HPDE6-E6E7 (cell line): Measurements from ENCODE around the gene ITGB1BP1.

Source experiments
- DNase-seq: peaks from one replicate; pipeline ENCODE4 v3.0.0; 2011; ENCODE audit warnings: missing footprints; ENCODE audit errors: extremely low spot score

ITGB1BP1 gene

DNA sequence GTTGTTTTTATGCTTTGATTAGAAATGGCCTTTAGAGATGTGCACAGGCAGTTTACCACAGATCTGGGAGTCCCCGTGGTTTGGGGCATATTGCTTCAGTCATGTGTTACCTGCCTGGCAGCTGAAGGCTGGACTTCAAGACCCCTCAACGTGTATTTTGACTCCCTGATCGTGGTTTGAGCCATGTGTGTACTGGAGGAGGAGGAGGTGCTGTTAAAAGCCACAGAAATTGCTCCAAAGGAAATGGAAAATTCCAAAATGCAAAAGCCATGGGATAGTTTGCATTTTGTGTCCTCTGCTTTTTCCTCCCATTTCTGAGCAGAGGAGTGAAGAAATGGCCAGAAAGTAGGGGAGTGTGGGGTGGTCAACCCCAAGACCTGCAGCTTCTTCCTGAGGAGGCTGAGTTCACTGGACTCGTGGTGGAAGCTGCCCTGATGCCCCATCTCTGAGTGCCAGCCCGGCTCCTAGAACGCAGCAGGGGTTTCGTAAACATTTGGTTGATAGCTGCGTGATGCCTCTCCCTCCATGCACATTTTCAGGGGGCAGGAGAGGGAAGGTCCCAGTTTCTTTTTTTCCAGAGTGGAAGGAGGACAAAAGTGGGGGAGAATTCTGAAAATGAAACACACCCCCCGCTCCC lies 45.7 kb downstream of the ITGB1BP1 start:
- no peak for DNase-seq

DNA sequence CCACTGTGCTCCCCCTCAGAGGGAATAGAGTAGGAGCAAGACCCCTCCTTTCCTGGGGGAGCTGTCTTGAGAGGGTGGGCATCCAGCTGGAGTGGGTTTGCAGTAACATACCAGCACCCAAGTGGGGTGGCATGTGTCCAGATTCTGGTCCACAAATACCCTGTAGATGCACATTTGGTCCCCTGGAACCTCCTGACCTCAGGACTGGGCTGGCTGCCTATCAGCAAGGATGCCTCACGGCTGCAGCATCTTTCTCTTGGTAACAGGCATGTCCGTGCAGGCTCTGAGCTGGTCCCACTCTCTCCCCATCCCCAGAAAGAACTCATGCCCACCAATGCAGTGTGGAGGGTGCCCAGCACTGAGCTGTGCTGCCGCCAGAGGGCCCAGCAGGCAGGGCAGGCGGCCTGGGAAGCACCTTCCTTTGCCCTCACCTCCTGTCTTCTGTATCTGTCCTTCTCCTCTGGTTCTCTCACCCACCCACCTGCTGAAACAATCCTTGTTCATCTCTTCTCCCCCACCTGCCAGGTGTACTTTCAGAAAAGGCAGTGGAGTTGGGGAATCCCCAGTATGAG lies 47.4 kb downstream of the ITGB1BP1 start:
- no peak for DNase-seq

DNA sequence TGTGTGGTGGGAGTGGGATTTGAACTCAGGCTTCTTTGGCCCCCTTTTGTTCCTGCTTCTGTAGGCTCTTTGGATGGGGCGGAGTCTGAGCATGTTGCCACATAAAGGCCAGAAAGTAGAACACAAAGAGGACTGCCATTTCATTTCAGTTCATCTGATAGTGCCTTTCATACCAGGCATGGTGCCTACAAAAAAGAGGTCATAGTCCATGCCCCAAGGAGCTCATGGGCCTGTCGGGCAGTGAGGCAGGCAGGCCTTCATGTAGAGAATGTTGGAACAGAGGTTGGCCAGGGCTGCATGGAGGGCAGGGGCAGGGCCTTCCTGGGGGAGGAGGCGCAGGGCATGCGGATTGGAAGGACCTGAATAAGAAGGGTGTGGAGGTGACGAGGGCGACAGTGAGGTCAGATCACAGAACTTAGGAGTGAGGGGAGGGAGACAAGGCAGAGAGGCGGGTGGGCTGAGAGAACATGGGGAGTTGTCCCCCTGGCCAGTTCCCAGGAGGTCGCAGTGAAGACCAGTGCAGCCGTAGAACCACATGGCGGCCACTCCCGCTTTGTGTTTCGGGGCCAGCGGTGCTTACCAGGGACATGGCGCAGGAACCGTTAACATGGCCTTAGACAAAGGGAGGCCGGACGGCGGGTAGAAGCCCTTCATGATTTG lies 49.1 kb downstream of the ITGB1BP1 start:
- DNase-seq: no peak

DNA sequence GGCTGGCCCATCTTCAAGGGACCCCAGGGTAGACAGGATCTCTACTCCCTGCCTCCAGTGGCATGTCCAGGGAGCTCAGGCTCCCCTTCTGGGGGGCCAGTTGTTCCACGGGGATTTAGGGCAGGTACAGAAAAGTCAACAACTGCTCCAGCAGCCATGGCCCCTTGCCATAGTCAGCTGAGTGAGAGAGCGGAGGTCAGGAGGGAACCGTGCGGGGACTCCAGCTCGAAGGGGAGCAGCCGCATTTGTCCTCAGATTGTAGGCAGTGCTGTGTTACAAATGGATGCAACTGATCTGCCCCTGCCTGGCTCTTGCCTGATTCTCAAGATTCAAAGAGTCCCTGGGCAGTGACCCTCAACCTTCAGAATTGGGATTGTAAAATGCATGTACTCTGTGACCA lies 49.9 kb downstream of the ITGB1BP1 start:
- DNase-seq: no peak

- DNase-seq: no peak
Measured at GRCh38 chr2:9373047-9373446, 50.3 kb downstream of the ITGB1BP1 start.

DNA sequence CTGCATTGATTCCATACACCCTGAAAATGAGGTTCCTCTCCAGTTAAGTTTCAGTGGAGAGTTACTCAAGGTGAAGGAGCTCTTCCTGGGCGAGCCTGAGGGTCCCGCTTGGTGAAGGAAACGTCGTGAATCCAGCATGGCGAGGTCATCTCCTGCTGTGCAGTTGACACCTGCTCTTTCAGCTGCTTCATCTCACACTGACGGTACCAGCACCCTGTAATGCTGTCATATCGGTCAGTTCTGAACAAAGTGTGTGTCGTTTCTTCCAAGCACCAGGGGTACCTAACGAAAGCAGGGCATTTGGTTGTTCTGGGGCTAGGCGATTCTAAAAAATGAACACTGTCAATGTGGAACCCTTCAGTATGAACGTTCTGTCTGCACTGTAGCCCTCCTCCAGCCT lies 52.6 kb downstream of the ITGB1BP1 start:
- DNase-seq: no peak

DNA sequence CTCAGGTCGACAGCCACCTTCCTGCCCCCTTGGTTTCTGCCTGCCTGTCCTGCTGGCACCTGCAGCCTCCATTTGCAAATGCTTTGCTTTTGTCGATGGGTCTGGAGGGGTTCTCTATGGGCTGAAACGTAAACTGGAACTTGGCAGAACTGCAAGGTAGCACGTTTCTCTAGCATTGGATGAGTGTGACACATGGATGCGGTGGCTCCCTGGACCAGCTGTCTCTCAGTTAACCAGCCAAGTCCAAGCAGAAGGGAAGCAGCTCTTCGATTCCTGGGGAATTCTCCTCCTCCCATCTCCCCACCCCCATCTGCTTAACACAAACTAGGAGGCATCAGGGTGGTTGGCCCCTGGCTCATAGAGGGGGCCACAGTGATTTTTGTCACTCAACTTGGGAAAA lies 57.3 kb downstream of the ITGB1BP1 start:
- DNase-seq: no peak

GRCh38 chr2:9365498-9366019 lies 57.8 kb downstream of the ITGB1BP1 start:
- no peak for DNase-seq

DNA sequence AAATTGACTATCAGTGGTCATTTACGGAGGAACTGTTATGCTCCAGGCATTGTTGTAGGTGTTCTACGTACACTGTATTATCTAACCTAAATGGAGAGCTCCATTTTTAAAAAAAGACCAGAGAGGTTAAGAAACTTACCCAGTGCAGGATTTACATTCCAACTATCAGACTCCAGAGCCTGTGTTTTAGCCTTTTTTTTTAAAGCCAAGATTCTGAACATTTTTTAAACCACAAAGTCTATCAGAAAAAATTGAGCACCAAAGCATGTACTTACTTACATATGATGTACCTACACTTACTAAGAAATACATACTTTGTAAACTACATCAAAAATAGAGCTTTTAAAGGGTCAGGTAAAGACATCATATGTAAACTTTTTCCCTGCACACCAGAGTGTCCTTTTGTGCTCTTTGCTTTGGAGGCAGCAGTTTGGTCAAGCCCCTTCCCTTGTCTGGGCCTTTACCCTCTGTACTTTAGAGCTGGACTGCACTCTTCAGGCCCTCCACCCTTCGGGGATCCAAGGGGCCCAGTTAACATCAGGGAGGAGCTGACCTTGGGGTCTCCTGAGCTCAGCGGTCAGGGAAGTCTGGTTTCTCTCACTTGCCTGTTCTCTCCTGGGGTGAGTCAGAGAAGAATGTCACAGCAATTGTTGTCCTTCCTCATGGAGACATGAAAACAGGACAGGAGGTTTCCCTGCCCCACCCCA lies 58.4 kb downstream of the ITGB1BP1 start:
- DNase-seq: no peak

- no peak for DNase-seq
Measured at GRCh38 chr2:9364373-9364772, 59.0 kb downstream of the ITGB1BP1 start.

DNA sequence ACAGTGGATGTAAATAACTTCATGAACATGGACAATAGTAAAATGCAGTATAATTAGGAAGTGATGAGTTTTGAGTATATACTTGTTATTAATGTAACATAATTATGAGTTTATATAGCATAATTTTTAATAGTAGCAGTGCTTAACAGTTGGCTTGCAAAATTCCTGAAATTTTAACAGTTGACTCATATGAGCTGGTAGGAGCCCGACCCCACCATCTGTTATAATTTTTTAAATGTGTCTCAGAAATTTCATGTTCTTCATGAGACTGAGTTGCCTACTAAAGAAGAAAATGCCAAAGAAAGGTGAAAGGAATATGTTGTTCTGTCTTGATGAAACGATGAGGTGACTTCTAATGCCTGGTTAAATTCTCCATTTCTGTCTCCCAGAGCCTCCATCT lies 62.6 kb downstream of the ITGB1BP1 start:
- DNase-seq: no peak

DNA sequence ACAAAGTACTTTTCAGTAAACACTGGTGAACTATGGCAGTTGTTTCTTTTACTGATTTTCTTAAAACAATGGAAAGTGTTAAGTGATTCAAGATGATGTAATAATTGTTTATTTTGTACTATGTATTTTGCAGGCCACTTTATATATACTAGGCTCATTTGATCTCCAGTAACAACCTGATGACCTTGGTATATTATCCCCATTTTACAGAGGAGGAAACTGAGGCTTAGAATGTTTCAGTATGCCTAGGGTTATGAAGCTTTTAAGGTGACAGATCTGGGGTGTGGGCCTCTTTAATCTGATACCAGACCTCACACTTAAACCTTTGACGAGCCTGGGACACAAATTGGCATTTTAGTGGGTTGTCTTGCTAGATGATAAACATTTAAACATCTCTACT lies 63.2 kb downstream of the ITGB1BP1 start:
- DNase-seq: no peak

DNA sequence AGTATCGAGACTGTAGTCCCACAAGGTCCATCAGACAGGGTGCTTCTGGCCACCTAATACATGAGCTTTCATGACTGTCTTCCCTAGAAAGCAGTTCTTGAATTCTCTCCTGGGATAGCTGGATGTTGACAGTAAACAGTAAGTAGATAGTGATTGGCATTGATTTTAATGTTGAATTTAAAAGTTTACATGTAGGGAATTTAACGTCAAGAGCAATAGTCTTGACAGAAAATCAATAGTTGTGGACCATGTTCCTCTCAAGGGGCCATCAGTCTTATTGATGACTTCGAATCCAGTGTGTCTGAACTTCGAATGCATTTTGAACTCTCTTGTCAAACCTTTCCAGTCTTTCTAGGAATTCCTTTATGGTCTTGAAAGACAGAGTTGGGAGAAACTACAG lies 63.9 kb downstream of the ITGB1BP1 start:
- DNase-seq: no peak

DNA sequence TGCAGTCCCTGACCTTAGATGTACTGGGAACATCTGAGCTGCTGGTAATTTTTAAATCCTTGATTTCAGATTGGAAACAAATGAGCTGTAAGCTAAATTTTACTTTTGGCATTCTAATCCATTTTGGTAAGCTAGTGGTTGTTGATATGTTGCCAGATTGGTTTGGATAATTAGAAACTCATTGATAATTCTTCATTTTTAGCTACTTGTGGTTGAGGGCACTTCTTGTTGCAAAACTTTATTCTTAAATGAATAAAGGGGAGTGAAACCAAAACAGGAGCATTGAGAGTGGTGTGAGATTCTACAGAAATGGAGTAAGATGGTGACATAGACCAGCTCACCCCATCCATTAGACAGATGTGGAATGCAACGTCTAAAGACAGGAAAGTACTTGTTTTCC lies 64.5 kb downstream of the ITGB1BP1 start:
- DNase-seq: no peak

DNA sequence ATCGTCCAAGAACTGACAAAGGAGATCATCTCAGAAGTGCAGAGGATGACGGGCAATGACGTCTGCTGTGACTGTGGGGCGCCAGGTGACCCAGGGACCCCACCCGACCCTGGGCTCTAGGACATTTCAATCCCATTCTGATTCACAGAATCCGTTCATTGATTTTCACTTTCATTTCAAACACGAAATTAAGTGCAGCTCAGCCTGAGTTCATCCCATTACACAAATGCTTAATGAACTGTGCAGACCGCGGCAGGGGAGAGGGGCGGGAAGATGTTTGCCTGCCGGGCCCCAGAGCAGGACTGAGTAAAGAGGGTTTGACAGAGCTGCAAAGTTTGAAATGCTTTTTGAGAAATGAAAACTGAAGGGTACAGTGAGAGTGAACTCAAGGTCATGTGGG lies 67.1 kb downstream of the ITGB1BP1 start:
- DNase-seq: no peak

GRCh38 chr2:9355716-9356115 lies 67.6 kb downstream of the ITGB1BP1 start:
- DNase-seq: no peak

- DNase-seq: no peak
Measured at GRCh38 chr2:9355270-9355669, 68.1 kb downstream of the ITGB1BP1 start.

DNA sequence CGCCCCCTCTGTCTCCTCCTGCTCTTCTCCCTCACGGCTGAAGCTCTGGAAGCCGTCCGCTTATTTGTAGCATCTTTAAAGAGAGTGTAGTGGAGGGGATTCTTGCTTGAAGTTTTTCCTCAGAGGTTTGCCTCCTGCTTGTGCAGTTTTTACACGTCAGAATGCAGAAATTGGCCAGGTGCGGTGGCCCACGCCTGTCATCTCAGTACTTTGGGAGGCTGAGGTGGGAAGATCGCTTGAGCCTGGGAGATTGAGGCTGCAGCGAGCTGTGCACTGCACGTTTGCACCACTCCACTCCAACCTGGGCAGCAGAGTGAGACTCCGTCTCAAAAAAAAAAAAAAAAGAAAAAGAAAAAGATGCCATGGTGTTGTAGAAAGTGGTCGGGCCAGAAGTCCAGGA lies 69.0 kb downstream of the ITGB1BP1 start:
- no peak for DNase-seq
